SK-N-SH (cell line): ENCODE results near the gene BZW2.

Experiments used
- EZH2phosphoT487 ChIP-seq: fragments of 200-600 bp; sonication (generic); IDR thresholded peaks from 2 replicates; pipeline ENCODE4 v1.6.1; 2017; ENCODE audit warnings: low read depth, mixed run types, mild to moderate bottlenecking, antibody characterized with exemption, moderate library complexity, borderline replicate concordance
- GABPA ChIP-seq: IDR thresholded peaks from 2 replicates; pipeline ENCODE4 v1.4.0; 2012; ENCODE audit warnings: low read depth, mild to moderate bottlenecking
- NFIC ChIP-seq: IDR thresholded peaks from 2 replicates; pipeline ENCODE4 v1.4.0; 2012; ENCODE audit warnings: borderline replicate concordance
- POLR2AphosphoS5 ChIP-seq: IDR thresholded peaks from 2 replicates; pipeline ENCODE4 v1.6.1; 2012; ENCODE audit warnings: low read depth, low read length
- TAF1 ChIP-seq: IDR thresholded peaks from 2 replicates; pipeline ENCODE4 v1.6.1; 2012; ENCODE audit warnings: low read depth, mild to moderate bottlenecking, low read length, moderate library complexity, borderline replicate concordance
- USF1 ChIP-seq: IDR thresholded peaks from 2 replicates; pipeline ENCODE4 v1.4.0; 2012; ENCODE audit warnings: low read depth, borderline replicate concordance
- TF ChIP-seq, protein P1 (sequence below): fragments of 200-600 bp; sonication (generic); IDR thresholded peaks from 2 replicates; pipeline ENCODE4 v1.6.1; 2017; ENCODE audit warnings: antibody characterized with exemption, mild to moderate bottlenecking, moderate library complexity
- TF ChIP-seq, protein P2 (sequence below): fragments of 150-350 bp; IDR thresholded peaks from 2 replicates; pipeline ENCODE4 v1.6.1; 2017; ENCODE audit warnings: antibody characterized with exemption, low read length, low read depth, borderline replicate concordance

DNA sequence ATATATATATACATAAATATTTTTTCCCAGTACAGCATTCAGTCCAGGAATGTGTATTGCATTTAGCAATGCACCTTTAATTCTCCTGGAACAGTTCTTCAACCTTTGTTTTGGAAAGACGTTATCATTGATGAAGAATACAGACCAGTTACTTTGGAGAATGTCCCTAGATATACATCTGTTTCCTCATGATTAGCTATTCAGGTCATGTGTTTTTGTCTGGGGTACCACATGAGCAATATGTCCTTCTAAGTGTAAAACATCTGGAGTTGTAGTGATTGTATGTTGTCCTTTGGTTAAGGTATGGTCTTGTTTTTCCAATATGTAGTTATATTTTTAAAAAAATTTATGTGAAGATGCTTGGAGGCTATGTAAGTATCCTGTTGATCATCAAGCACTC is 10.2 kb downstream of the BZW2 start:
- TF ChIP-seq, protein P1, sequence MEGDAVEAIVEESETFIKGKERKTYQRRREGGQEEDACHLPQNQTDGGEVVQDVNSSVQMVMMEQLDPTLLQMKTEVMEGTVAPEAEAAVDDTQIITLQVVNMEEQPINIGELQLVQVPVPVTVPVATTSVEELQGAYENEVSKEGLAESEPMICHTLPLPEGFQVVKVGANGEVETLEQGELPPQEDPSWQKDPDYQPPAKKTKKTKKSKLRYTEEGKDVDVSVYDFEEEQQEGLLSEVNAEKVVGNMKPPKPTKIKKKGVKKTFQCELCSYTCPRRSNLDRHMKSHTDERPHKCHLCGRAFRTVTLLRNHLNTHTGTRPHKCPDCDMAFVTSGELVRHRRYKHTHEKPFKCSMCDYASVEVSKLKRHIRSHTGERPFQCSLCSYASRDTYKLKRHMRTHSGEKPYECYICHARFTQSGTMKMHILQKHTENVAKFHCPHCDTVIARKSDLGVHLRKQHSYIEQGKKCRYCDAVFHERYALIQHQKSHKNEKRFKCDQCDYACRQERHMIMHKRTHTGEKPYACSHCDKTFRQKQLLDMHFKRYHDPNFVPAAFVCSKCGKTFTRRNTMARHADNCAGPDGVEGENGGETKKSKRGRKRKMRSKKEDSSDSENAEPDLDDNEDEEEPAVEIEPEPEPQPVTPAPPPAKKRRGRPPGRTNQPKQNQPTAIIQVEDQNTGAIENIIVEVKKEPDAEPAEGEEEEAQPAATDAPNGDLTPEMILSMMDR = no peak
- TF ChIP-seq POLR2AphosphoS5 (no peak), TAF1 (no peak), NFIC (no peak), EZH2phosphoT487 (no peak), USF1 (no peak), GABPA (no peak)
- TF ChIP-seq, protein P2, sequence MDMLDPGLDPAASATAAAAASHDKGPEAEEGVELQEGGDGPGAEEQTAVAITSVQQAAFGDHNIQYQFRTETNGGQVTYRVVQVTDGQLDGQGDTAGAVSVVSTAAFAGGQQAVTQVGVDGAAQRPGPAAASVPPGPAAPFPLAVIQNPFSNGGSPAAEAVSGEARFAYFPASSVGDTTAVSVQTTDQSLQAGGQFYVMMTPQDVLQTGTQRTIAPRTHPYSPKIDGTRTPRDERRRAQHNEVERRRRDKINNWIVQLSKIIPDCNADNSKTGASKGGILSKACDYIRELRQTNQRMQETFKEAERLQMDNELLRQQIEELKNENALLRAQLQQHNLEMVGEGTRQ = no peak
